A673 (cell line): ENCODE measurements around the gene TREX2.

ENCODE experiments used
- EZH2 ChIP-seq: fragments of 200-600 bp; sonication (generic); IDR thresholded peaks from 2 replicates; pipeline ENCODE4 v1.6.1; 2017; ENCODE audit warnings: borderline replicate concordance, low read depth, mild to moderate bottlenecking, mixed read lengths, antibody characterized with exemption, low read length; ENCODE audit not compliant: poor library complexity, severe bottlenecking
- TF ChIP-seq, protein P1 (sequence below): fragments of 300-800, 200-600 bp; sonication (generic); conservative IDR thresholded peaks from 2 replicates; pipeline ENCODE4 v1.5.1; 2017; ENCODE audit warnings: low read depth, mild to moderate bottlenecking, antibody characterized with exemption, low read length, moderate library complexity, mixed read lengths

DNA sequence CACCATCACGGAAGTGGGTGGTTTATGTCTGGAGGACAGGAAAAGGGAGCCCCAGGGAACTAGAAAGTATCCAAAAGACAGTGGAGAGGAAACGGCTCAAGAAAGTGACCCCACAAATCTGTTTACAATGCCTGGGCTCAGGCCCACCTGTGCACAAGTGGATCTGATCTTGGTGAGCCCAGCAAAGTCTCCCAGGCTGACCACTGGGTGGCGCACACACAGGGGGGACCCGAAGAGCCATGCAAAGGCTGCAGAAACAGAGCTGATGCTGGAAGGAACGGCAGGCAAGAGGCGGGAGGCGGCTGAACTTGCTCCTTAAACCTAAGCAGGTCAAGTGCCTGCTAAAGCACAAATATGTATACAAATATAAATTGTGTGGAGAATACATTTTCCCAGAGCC, 15.0 kb upstream of the TREX2 start:
- TF ChIP-seq, protein P1, sequence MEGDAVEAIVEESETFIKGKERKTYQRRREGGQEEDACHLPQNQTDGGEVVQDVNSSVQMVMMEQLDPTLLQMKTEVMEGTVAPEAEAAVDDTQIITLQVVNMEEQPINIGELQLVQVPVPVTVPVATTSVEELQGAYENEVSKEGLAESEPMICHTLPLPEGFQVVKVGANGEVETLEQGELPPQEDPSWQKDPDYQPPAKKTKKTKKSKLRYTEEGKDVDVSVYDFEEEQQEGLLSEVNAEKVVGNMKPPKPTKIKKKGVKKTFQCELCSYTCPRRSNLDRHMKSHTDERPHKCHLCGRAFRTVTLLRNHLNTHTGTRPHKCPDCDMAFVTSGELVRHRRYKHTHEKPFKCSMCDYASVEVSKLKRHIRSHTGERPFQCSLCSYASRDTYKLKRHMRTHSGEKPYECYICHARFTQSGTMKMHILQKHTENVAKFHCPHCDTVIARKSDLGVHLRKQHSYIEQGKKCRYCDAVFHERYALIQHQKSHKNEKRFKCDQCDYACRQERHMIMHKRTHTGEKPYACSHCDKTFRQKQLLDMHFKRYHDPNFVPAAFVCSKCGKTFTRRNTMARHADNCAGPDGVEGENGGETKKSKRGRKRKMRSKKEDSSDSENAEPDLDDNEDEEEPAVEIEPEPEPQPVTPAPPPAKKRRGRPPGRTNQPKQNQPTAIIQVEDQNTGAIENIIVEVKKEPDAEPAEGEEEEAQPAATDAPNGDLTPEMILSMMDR = peak; percentile 86
- TF ChIP-seq EZH2 = no peak
